Measurements from ENCODE around the gene MYMK. TPM values are rescaled to one million over a fixed set of nuclear protein-coding genes. Genes with fewer than 3 reads are reported as not detected.
A peak's percentile ranks its signal among the peaks of the same experiment; 100 is the strongest.

The MYMK gene
- total RNA-seq, 1 experiment from 2014 or later: not detected

DNA sequence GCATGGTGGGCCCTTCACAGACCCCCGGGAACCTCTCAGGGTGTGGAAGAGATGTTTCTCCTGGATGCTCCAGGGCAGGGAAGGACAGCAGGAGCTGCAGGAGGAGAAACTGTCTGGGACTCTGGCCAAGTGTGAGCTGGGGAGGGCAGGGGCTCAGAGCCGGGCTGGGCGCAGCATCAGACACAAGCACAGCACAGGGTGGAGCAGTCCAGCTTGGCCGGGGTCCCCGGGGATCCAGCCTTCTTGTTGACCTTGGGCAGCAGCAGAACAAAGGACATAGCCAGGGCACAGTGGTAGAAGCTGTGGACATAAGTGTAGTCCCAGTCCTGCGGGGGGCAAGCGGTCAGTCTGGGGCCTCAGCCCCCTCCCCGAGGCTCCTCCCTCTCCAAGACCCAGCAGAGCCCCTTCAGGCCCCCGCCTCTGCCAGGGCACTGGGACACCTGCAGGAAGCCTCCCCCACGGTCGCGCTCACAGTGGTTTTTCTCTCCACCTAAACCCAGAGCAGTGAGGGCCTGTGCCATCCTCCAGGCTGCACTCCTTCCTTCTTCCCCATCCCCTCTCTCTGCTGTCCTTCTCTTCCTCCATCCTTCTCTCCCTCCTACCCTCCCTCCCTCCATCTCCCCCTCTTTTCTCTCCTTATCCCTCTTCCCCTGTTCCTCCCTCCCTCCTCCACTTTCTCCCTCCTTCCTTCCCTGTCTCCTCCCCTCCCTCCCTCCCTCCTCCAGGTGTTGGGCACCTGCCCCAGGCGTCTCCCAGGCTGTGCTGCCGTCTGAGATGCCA is 10.1 kb downstream of the MYMK start:
- Histone ChIP-seq H3K27me3 (replicated peaks) (no peaks in the 10 kb centered on the region; the same call in 1 of the 2 replicates), H3K4me3 (no peak overlapping the region), H3K9me3 (replicated peaks) (no peaks in the 10 kb centered on the region), H3K4me1 (replicated peaks) (peaks cover 5% of the 10 kb centered on the region), H3K36me3 (no peaks in the 10 kb centered on the region), H3K27ac (no peak overlapping the region)
- no peak for DNase-seq (ENCODE audit: low read depth in 1 of 2, low spot score in 2 of 2)

DNA sequence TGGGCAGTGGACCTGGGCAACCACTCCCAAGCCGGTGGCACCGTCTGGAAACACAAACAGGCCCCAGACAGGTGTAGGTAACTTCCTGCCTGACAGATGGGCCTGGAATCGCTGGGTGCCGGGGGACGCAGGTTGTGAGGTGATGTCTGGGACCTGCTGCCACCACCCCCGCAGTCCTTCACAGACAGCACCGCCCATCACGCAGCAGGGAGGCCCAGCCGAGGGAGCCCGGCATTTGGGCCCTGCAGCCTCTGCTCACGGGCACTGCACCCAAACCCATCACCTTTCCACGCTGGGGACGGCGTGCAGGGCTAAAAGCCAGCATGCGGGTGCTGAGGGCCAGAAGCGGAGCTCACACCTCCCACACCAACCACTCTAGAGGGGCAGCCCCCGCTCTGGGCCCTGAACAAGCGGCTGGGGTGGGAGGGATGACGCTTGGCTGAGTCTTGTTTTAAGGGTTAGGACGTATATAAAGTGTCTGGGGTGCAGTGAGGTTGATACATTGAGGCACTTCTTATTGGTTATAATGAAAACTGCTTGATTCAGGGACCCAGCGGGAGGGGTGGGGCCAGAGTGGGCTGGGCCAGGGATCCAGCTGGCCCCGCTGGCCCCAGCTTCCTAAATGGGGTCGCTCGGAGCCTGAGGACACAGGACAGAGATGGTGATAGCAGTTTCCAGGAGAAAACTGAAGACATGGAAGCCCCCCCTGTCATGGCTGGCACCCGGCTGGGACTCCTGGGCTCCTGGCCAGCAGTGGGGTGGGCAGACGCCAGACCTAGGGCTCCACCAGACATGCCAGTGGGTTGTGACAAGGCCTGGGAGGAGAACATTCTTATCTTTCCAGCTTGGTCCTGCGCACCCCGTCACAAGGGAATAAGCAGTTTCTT is 11.3 kb downstream of the MYMK start:
- Histone ChIP-seq H3K4me3 (no peak overlapping the region), H3K27ac (no peak overlapping the region), H3K9me3 (replicated peaks) (no peaks in the 10 kb centered on the region), H3K27me3 (replicated peaks) (no peaks in the 10 kb centered on the region; the same call in 1 of the 2 replicates), H3K36me3 (no peaks in the 10 kb centered on the region), H3K4me1 (replicated peaks) (peaks cover 12% of the 10 kb centered on the region)
- no peak for DNase-seq (ENCODE audit: low read depth in 1 of 2, low spot score in 2 of 2)

DNA sequence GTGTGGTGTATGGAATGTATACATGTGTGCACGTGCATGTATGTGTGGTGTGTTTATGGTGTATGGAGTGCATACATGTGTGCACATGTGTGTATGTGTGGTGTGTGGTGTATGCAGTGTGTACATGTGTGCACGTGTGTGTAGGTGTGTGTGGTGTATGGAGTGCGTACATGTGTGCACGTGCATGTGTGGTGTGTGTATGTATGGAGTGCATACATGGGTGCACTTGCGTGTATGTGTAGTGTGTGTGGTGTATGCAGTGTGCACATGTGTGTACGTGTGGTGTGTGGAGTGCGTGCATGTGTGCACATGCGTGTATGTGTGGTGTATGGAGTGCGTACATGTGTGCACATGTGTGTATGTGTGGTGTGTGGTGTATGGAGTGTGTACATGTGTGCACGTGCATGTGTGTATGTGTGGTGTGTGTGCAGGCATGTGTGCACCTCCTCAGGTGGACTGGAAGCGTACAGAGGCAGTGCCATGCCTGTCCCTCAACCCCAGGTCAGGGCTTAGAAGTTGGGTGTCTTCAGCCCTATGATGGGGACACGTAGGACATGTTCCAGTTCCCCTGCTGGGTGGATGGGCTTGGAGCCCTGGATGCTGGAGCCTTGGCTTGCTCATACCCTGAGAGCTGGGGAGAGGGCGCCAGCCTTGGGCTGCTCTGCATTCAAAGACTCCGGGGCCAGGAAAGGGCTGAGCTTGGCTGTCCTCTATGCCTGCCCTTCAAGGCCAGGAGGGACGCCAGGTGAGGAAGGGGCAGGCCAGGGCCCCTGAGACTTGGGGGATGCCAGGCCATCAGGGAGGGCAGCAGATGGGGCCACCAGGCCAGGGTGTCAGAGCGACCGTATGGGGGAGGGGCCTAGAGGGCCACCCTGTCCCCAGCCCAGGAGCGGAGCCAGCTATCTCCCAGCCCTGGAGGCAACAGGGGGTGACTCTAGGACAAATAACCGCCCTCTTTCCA is 12.2 kb downstream of the MYMK start:
- H3K27ac ChIP-seq: no peak overlapping the region
- H3K4me3 ChIP-seq: no peak overlapping the region
- peaks cover 12% of the 10 kb centered on the region for H3K4me1 ChIP-seq (replicated peaks)
- DNase-seq (ENCODE audit: low read depth in 1 of 2, low spot score in 2 of 2): no peak
- H3K9me3 ChIP-seq (replicated peaks): no peaks in the 10 kb centered on the region
- no peaks in the 10 kb centered on the region for H3K36me3 ChIP-seq
- no peaks in the 10 kb centered on the region; the same call in 1 of the 2 replicates for H3K27me3 ChIP-seq (replicated peaks)

DNA sequence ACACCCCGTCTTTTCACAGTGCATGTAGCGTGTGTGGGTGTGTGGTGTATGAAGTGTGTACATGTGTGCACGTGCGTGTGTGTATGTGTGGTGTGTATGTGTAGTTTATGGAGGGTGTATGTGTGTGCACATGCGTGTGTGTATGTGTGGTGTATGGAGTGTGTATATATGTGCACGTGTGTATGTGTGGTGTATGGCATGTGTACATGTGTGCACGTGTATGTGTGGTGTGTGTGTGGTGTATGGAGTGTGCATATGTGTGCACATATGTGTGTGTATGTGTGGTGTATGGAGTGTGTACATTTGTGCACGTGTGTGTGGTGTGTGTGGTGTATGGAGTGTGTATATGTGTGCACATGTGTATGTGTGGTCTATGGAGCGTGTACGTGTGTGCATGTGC is 13.2 kb downstream of the MYMK start:
- Histone ChIP-seq H3K36me3 (no peaks in the 10 kb centered on the region), H3K9me3 (replicated peaks) (no peaks in the 10 kb centered on the region), H3K27ac (no peak overlapping the region), H3K4me3 (no peak overlapping the region), H3K27me3 (replicated peaks) (no peaks in the 10 kb centered on the region; the same call in 1 of the 2 replicates), H3K4me1 (replicated peaks) (peaks cover 19% of the 10 kb centered on the region)
- no peak for DNase-seq (ENCODE audit: low read depth in 1 of 2, low spot score in 2 of 2)

DNA sequence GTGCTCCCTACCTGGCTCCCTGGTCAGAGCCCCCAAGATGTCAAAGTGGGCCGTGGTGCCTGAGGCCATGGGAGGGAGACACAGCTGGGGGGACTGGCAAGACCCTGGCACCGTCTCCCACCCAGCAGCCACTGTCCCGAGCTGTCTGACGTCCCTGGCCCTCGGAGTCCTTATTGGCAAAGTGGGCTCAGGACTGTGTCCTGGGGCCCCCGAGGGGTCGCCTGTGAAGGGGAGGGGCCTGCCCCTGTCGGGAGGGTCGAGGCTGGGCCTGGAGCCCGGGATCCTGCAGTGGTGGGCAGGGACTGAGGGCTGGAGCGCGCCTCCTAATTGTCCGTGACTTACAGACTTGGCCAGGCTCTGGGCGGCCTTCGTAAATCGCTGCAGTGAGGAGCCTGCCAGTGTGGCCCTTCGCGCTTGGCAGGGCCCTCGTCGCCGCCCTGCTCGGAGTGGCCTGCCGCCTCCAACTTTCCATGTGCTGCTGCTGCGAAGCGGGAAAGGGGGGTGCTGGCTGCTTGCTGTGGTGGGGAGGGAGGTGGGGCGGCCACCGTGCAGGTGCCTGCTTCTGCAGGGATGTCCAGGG is 13.7 kb downstream of the MYMK start:
- H3K36me3 ChIP-seq: no peaks in the 10 kb centered on the region
- no peaks in the 10 kb centered on the region for H3K9me3 ChIP-seq (replicated peaks)
- H3K27ac ChIP-seq: no peak overlapping the region
- H3K4me1 ChIP-seq (replicated peaks): peaks cover 23% of the 10 kb centered on the region
- no peak for DNase-seq (ENCODE audit: low read depth in 1 of 2, low spot score in 2 of 2)
- no peaks in the 10 kb centered on the region; the same call in 1 of the 2 replicates for H3K27me3 ChIP-seq (replicated peaks)
- no peak overlapping the region for H3K4me3 ChIP-seq

DNA sequence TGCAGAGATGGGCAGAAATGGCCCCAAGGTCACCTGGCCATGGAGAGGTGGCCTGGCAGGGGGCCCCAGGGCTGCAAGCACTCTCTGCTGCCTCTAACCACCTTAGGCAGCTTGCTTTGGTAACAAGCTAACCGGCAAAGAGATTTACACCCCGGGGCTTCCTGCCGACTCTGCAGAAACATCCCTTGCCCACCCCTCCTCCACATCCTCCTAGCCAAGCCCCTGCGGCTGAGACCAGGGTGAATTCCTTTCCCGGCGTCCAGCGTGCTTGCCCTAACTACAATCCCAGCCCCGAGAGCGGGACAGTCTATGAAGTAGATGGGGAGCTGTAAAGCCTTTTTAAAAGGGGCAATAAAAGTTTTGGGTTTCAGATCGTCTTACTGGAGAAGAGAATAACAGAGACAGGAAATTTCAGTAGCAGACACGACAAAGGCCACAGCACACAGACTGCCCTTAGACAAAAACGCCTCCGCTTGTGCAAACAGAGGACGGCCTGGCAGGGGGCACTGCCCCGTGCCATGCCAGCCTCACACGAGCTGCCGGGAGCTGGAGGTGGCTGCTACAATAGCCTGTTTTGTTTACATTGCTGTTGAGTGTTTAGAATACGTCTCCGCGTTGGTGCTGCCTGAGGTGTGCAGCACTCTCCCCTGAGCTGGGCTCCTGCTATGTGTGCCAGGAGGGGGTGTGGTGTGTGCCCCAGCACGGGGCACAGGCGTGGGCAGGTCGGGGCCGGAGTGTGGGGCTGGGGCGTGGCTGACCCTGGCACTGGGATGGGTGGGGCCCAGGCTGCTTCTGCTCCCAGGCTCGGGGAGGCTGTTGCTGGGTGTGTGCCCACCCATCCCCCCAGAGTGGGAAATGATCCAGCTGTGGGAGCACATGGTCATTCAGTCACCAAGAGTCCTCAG is 15.3 kb downstream of the MYMK start:
- H3K9me3 ChIP-seq (replicated peaks): no peaks in the 10 kb centered on the region
- no peak for DNase-seq (ENCODE audit: low read depth in 1 of 2, low spot score in 2 of 2)
- peaks cover 25% of the 10 kb centered on the region for H3K4me1 ChIP-seq (replicated peaks)
- H3K27ac ChIP-seq: no peak overlapping the region
- no peaks in the 10 kb centered on the region for H3K36me3 ChIP-seq
- no peak overlapping the region for H3K4me3 ChIP-seq
- H3K27me3 ChIP-seq (replicated peaks): no peaks in the 10 kb centered on the region; the same call in 1 of the 2 replicates

DNA sequence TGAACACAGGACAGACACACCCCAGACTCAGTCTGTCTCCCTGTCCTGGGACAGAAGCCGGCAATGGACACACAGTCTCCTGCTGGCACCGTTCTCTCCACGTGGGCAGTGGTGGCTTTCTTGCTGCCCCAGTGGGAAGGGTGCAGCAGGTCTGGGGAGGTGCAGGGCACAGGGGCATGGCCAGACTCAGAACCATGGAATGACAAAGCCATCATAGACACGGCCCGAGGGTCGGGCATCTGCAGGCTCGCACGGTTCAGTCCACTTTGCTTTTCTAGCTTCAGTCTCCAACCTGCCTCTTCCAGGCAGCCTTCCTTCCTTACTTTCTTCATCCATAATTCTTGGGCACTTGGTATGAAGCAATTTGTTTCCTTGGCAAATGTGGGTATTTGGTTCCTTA is 16.7 kb downstream of the MYMK start:
- no peak for DNase-seq (ENCODE audit: low read depth in 1 of 2, low spot score in 2 of 2)
- Histone ChIP-seq H3K27ac (no peak overlapping the region), H3K4me1 (replicated peaks) (peaks cover 25% of the 10 kb centered on the region), H3K36me3 (no peaks in the 10 kb centered on the region), H3K4me3 (no peak overlapping the region), H3K9me3 (replicated peaks) (no peaks in the 10 kb centered on the region), H3K27me3 (replicated peaks) (no peaks in the 10 kb centered on the region; the same call in 1 of the 2 replicates)

DNA sequence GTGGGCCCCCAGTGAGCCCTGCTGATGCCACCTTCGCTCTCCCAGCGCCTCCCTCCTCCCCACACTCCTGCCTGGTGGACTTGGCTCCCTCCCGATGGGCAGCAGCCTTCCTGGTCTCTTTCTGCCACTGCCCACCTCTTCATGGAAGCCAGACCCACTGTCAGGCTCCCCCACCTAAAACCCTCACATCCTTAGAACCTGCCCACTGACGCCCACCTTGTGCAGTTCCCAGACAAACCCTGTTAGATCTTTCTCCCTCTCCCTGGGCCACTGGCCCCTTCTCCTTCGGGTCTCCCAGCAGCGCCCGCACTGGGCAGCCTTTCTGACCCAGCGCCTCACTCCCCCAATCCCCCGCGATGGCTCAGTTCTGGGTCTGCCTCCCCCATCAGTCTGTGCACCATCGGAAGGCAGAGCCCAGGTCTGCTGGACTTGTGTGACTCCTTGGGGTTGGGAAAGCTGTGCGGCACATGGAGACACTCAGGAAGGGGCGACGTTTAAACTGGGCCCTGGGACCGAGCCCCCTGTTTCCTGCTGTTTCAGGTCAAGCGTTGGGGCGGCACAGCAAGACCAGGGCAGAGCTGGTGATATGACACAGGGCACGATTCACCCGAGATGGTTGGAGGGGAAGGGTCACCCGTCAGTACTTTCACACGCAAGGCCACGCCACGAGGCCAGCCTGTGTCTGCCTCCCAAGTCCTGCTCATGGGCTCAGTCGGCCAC is 17.4 kb downstream of the MYMK start:
- Histone ChIP-seq H3K36me3 (no peaks in the 10 kb centered on the region), H3K4me3 (no peak overlapping the region), H3K4me1 (replicated peaks) (peaks cover 25% of the 10 kb centered on the region), H3K9me3 (replicated peaks) (peaks cover 3% of the 10 kb centered on the region; the same call in 1 of the 2 replicates), H3K27ac (no peak overlapping the region), H3K27me3 (replicated peaks) (peaks cover under 1% of the 10 kb centered on the region; the same call in 1 of the 2 replicates)
- no peak for DNase-seq (ENCODE audit: low read depth in 1 of 2, low spot score in 2 of 2)

DNA sequence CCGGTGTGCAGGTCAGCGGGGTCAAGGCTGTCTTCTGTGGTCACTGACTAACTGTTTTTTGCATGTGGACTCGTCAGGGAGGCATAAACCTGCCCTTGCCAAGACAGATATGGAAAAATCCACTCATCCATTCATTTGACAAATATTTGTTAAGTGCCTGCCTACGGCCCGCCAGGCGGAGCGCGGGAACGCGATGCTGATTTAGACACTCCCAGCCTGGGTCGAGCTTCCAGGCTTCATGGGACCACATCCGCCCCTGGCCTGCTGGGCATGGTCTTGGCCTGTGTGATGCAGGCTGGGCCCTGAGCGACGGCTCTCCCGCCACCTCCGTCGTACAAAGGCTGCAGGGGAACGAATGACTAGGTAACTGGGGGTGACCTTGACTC is 18.1 kb downstream of the MYMK start:
- Histone ChIP-seq H3K27ac (no peak overlapping the region), H3K36me3 (no peaks in the 10 kb centered on the region), H3K4me1 (replicated peaks) (peaks cover 25% of the 10 kb centered on the region), H3K27me3 (replicated peaks) (peaks cover 5% of the 10 kb centered on the region; the same call in 1 of the 2 replicates), H3K9me3 (replicated peaks) (peaks cover 7% of the 10 kb centered on the region), H3K4me3 (no peak overlapping the region)
- DNase-seq (ENCODE audit: low read depth in 1 of 2, low spot score in 2 of 2): peak; percentile 25 to 59

DNA sequence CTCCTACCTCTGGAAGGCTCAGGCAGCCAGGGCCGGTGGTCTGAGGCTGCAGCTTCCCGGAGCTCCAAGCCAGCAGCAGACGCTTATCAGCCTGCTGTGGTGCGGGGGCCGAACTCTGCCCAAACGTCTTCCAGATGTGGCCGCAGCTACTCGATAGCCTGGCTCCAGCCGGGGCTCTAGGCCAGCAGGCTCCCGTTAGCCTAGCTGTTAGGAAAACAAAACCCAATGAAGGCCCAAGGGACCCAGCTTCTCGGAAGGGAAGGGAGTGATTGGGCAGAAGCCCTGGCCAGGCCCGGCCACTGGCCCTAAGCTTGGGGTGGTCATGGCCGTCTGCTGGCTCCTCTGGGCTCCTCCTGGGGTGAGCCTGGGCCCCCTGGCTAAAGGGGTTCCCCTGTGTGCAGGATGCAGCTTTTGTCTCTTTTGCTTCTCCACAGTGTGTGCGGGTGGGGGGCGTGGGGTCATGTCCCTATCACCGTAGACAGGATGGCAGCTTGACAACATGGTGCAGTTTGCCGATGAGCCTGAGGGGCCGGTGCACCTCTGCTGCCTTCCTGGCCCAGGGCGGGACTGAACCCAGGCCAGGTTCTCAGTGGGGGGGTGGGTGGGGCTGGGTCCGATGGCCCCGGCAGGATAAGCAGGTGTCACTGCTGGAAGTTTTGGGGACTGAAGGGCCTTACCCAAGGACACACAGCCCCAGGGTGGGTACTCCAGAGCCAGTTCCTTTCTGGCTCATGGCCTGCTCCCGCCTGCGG is 18.7 kb downstream of the MYMK start:
- DNase-seq (ENCODE audit: low read depth in 1 of 2, low spot score in 2 of 2): no peak
- peaks cover 5% of the 10 kb centered on the region; the same call in 1 of the 2 replicates for H3K27me3 ChIP-seq (replicated peaks)
- peaks cover 25% of the 10 kb centered on the region for H3K4me1 ChIP-seq (replicated peaks)
- H3K4me3 ChIP-seq: no peak overlapping the region
- no peak overlapping the region for H3K27ac ChIP-seq
- H3K9me3 ChIP-seq (replicated peaks): peaks cover 10% of the 10 kb centered on the region
- H3K36me3 ChIP-seq: no peaks in the 10 kb centered on the region

DNA sequence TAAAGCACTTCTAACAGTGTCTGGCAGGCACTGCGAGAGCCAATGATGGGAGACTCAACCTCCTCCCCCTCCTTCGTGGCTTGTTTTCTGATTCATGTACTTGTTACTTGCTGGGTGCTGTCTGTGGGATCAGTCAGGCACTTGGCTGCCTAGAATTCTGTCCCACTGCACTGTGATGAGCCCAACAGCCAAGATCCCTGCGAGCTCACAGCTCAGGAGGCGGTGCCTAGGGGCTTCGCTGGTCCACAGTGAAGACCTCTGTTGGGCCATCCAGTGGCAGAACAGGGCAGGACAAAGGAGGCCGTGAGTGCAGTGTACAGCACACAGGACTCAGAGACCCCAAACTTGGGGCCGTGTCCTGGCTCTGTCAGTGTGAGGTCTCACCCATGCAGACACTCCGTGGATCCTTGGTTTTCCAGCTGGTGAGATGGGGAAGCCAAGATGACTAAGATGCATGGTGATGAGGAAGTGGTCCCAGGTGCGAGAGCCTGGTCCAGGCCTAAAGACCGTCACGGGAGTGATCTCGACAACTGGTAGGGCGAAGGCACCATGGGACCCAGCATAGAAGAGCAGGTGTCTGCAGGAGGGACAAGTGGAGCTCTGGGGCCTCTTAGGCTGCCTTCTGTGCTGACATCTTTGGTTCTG is 19.5 kb downstream of the MYMK start:
- Histone ChIP-seq H3K9me3 (replicated peaks) (peaks cover 14% of the 10 kb centered on the region), H3K4me3 (no peak overlapping the region), H3K27ac (no peak overlapping the region), H3K4me1 (replicated peaks) (peaks cover 25% of the 10 kb centered on the region), H3K27me3 (replicated peaks) (peaks cover 5% of the 10 kb centered on the region; the same call in 1 of the 2 replicates), H3K36me3 (no peaks in the 10 kb centered on the region)
- no peak for DNase-seq (ENCODE audit: low read depth in 1 of 2, low spot score in 2 of 2)

Measured in SJSA1 (cell line).